NCI-H2029 (cell line): ENCODE results near the gene OFD1.

Experiments used
- DNase-seq: peaks from one replicate; lab custom pipeline; 2025; lab: John Stamatoyannopoulos, UW

The OFD1 gene

GRCh38 chrX:13793897-13794296, 59.3 kb downstream of the OFD1 start:
- no peak for DNase-seq

- DNase-seq: no peak
Observed at GRCh38 chrX:13794417-13794816, 59.9 kb downstream of the OFD1 start.

DNA sequence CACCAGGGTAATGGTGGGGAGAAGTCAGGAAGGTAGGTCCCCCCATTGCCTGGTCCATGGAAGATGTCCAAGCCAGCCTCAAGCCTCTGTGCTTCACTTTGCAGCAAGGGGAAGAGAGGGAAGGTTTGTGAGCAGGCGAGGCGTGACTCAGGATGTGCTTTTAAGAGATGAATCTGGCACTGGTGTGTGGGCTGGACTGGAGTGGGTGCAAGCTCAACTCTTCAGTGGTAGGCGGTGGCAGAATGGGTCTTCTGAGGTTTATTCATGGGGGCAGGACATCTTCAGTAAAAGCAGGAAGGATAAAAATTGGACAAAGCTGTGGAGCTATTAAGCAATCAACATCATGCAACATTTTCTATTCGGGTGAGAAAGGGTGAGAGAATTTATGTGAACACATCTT, 63.0 kb downstream of the OFD1 start:
- no peak for DNase-seq

- no peak for DNase-seq
Observed at GRCh38 chrX:13798184-13798583, 63.6 kb downstream of the OFD1 start.

DNA sequence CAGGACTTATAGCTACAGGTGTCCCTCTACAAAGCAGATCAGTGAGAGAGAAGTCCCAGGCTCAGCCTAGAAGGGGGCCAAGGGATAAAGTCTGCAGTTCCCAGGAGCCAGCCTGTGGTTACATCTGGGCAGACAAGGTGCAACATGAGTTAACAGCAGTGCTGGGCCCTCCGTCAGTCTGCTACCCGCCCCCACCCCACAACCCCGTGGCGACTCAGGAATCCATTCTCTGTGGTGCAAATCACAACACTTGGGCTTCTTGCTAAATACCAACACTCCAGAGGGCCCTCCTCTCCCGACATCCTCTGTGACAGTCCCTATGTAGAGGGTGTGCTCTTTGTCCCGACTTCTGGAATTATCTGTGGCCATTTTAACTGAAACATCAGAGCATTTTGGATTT, 68.6 kb downstream of the OFD1 start:
- no peak for DNase-seq

GRCh38 chrX:13805241-13805640, 70.7 kb downstream of the OFD1 start:
- DNase-seq: no peak

DNA sequence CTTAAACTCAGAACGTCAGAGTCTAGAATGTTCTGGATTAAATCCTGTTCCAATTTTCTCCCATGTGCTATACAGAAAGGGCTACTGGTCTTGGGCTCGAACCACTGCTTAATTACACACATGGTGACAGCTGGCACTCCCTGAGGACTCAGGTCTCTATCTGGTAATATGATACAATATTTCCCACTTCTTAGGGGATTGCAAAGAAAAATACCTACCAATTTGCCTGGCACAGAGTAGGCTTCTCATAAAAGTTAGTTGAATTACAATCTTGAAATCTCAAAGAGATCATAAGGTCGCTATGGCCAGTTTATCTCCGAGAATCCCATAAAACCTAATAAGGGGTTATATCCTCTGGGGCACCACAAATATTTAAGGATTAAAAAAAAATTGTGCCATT, 73.7 kb downstream of the OFD1 start:
- no peak for DNase-seq

GRCh38 chrX:13808865-13809264, 74.3 kb downstream of the OFD1 start:
- DNase-seq: no peak

DNA sequence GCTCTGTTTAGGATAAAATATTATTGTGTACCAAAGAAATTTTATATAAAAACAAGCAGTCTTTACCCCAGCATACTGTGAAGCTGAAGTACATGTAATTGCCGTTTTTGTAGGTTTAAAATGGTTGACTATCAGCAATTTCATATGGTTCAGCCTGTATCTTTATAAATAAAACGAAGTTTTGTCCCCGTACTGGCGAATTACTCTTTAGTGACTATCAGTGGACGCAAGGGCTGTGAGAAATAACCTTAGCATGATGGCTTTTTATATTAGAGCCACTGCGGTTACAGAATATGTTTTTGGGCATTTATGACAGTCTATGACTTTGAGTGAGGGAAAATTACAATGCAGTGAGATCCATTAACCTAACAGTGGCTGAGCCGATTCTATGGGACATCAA, 81.1 kb downstream of the OFD1 start:
- no peak for DNase-seq

- DNase-seq: no peak
Observed at GRCh38 chrX:13816176-13816575, 81.6 kb downstream of the OFD1 start.

GRCh38 chrX:13816643-13817627, 82.4 kb downstream of the OFD1 start, which contains the start of gene GPM6B:
TSS of gene GPM6B (minus strand) at chrX:13817093. CDS start at chrX:13816904, 189 bp downstream.
- no peak for DNase-seq
